Tibial nerve (tissue), 4 donors: ENCODE measurements around the gene PROM1. TPM values are rescaled to one million over a fixed set of nuclear protein-coding genes. Genes with fewer than 3 reads are reported as not detected.

Experiments used
- DNase-seq, 2 donors: peaks; one replicate each; pipeline ENCODE4 v3.0.0-alpha.2; 2019; ENCODE audit warnings: low spot score in 2 of 2
- H3K27ac ChIP-seq, 4 donors: fragments of 200-600 bp; sonication (generic) in 3 of 4; one replicate each; pipeline ENCODE4 v1.5.1; 2017 to 2019; ENCODE audit warnings: mild to moderate bottlenecking in 1 of 4
- H3K27me3 ChIP-seq, 2 donors: fragments of 200-600 bp; sonication (generic) in 1 of 2; one replicate each; pipeline versions ENCODE4 v1.5.1 to v1.6.0; 2017 to 2019
- H3K36me3 ChIP-seq, 3 donors: fragments of 200-600 bp; sonication (generic); one replicate each; pipeline ENCODE4 v1.5.1; 2018 to 2019
- H3K4me1 ChIP-seq, 4 donors: fragments of 200-600 bp; sonication (generic) in 3 of 4; one replicate each; pipeline ENCODE4 v1.5.1; 2017 to 2019
- H3K4me3 ChIP-seq, 4 donors: fragments of 200-600 bp; sonication (generic) in 3 of 4; one replicate each; pipeline ENCODE4 v1.5.1; 2017 to 2019; ENCODE audit warnings: mild to moderate bottlenecking in 1 of 4, moderate library complexity in 1 of 4
- H3K9me3 ChIP-seq, 4 donors: fragments of 200-600 bp; sonication (generic) in 3 of 4; one replicate each; pipeline ENCODE4 v1.5.1; 2017 to 2019
- CTCF ChIP-seq, 5 experiments: fragments of 200-600 bp in 3 of 5; fragments of 450-650 bp in 2 of 5; sonication (generic) in 3 of 5; IDR thresholded peaks; one replicate each; pipeline ENCODE4 v1.5.1; 2016 to 2019; ENCODE audit warnings: antibody characterized with exemption in 5 of 5, mild to moderate bottlenecking in 3 of 5, moderate library complexity in 2 of 5
- EP300 ChIP-seq, 2 donors: sonication (generic); formaldehyde crosslinking; IDR thresholded peaks; one replicate each; pipeline ENCODE4 v1.6.1; 2017; ENCODE audit warnings: antibody characterized with exemption in 2 of 2, mild to moderate bottlenecking in 1 of 2
- POLR2A ChIP-seq, 2 donors: fragments of 450-650 bp; IDR thresholded peaks; one replicate each; pipeline ENCODE4 v1.6.1; 2017; ENCODE audit warnings: antibody characterized with exemption in 2 of 2, mild to moderate bottlenecking in 2 of 2, moderate library complexity in 2 of 2
- WGBS, 2 donors: methylation state at CpG; one replicate each; pipeline ENCODE4 v1.1.5; 2018; 5-methylcytosine and 5-hydroxymethylcytosine counted together
- total RNA-seq, 4 donors: library from RNA; depleted of rRNA; stranded (reverse); fragments of >200 nt; gene quantifications; one replicate each; pipeline ENCODE4 v1.1.0, GENCODE V29; 2016

PROM1 gene
- total RNA-seq, 4 donors from 2014 or later, result not detected

GRCh38 chr4:15955670-15956069 lies 128.2 kb downstream of the PROM1 start:
- no peak for DNase-seq
- H3K27me3 ChIP-seq, result no peaks in the 10 kb centered on the region
- H3K36me3 ChIP-seq, result no peaks in the 10 kb centered on the region
- 89 to 98% methylated on average over 3 of the region's 3 CpGs for WGBS, 2 donors
- no peak overlapping the region for H3K27ac ChIP-seq
- TF ChIP-seq EP300 (IDR thresholded peaks at IDR 0.05) (no peak), POLR2A (IDR thresholded peaks at IDR 0.05) (no peak), CTCF (IDR thresholded peaks at IDR 0.05) (no peak)
- no peaks in the 10 kb centered on the region for H3K4me1 ChIP-seq
- H3K9me3 ChIP-seq, result no peaks in the 10 kb centered on the region
- no peak overlapping the region for H3K4me3 ChIP-seq

GRCh38 chr4:15953625-15954024 lies 130.2 kb downstream of the PROM1 start:
- Histone ChIP-seq H3K36me3 (no peaks in the 10 kb centered on the region), H3K27ac (no peak overlapping the region), H3K9me3 (no peaks in the 10 kb centered on the region), H3K27me3 (no peaks in the 10 kb centered on the region), H3K4me1 (no peaks in the 10 kb centered on the region), H3K4me3 (no peak overlapping the region)
- DNase-seq, result no peak
- WGBS, 2 donors, result 74 to 82% methylated on average over 5 of the region's 5 CpGs
- TF ChIP-seq POLR2A (IDR thresholded peaks at IDR 0.05) (no peak), EP300 (IDR thresholded peaks at IDR 0.05) (no peak), CTCF (IDR thresholded peaks at IDR 0.05) (no peak)

GRCh38 chr4:15951781-15952180 lies 132.0 kb downstream of the PROM1 start:
- H3K4me1 ChIP-seq, result no peaks in the 10 kb centered on the region
- no peak for DNase-seq

GRCh38 chr4:15948826-15949225 lies 135.0 kb downstream of the PROM1 start:
- no peak overlapping the region for H3K27ac ChIP-seq
- no peak for DNase-seq
- H3K4me1 ChIP-seq, result no peaks in the 10 kb centered on the region
- no peaks in the 10 kb centered on the region for H3K36me3 ChIP-seq
- no peaks in the 10 kb centered on the region for H3K27me3 ChIP-seq
- no peaks in the 10 kb centered on the region for H3K9me3 ChIP-seq
- no peak for TF ChIP-seq EP300 (IDR thresholded peaks at IDR 0.05)
- no peak for TF ChIP-seq POLR2A (IDR thresholded peaks at IDR 0.05)
- no peak for TF ChIP-seq CTCF (IDR thresholded peaks at IDR 0.05)
- 77 to 94% methylated on average over 9 of the region's 9 CpGs for WGBS, 2 donors
- no peak overlapping the region for H3K4me3 ChIP-seq

More at GRCh38 chr4:15951781-15952180, 132.0 kb downstream of the PROM1 start:
- no peaks in the 10 kb centered on the region for H3K36me3 ChIP-seq
- no peak overlapping the region for H3K27ac ChIP-seq
- H3K9me3 ChIP-seq, result no peaks in the 10 kb centered on the region
- H3K27me3 ChIP-seq, result no peaks in the 10 kb centered on the region
- H3K4me3 ChIP-seq, result no peak overlapping the region
- TF ChIP-seq CTCF (IDR thresholded peaks at IDR 0.05) (no peak), EP300 (IDR thresholded peaks at IDR 0.05) (no peak), POLR2A (IDR thresholded peaks at IDR 0.05) (no peak)

- DNase-seq, result no peak
- H3K4me3 ChIP-seq, result no peak overlapping the region
- H3K4me1 ChIP-seq, result no peaks in the 10 kb centered on the region
- no peaks in the 10 kb centered on the region for H3K27me3 ChIP-seq
- WGBS, 2 donors, result 84 to 88% methylated on average over 8 of the region's 8 CpGs
- no peak for TF ChIP-seq CTCF (IDR thresholded peaks at IDR 0.05)
- TF ChIP-seq EP300 (IDR thresholded peaks at IDR 0.05), result no peak
- TF ChIP-seq POLR2A (IDR thresholded peaks at IDR 0.05), result no peak
- H3K27ac ChIP-seq, result no peak overlapping the region
- no peaks in the 10 kb centered on the region for H3K36me3 ChIP-seq
- no peaks in the 10 kb centered on the region for H3K9me3 ChIP-seq
Observed at GRCh38 chr4:15947684-15948083, 136.1 kb downstream of the PROM1 start.
